Suprapubic skin (tissue), 4 donors: ENCODE results near the gene CSF1R. TPM values are rescaled to one million over a fixed set of nuclear protein-coding genes. Genes with fewer than 3 reads are reported as not detected.

Experiments
- DNase-seq, 2 donors: peaks; one replicate each; pipeline ENCODE4 v3.0.0-alpha.2; 2019; ENCODE audit warnings: low spot score in 2 of 2
- H3K27ac ChIP-seq: fragments of 200-600 bp; sonication (generic); one replicate; pipeline ENCODE4 v1.5.1; 2019
- H3K27me3 ChIP-seq: fragments of 200-600 bp; sonication (generic); one replicate; pipeline ENCODE4 v1.5.1; 2019
- H3K36me3 ChIP-seq: fragments of 200-600 bp; sonication (generic); one replicate; pipeline ENCODE4 v1.5.1; 2019
- H3K4me1 ChIP-seq: fragments of 200-600 bp; sonication (generic); one replicate; pipeline ENCODE4 v1.5.1; 2019
- H3K4me3 ChIP-seq: fragments of 200-600 bp; sonication (generic); one replicate; pipeline ENCODE4 v1.5.1; 2019; ENCODE audit warnings: mild to moderate bottlenecking
- H3K9me3 ChIP-seq: fragments of 200-600 bp; sonication (generic); one replicate; pipeline ENCODE4 v1.5.1; 2019
- EP300 ChIP-seq: sonication (generic); formaldehyde crosslinking; IDR thresholded peaks from one replicate; pipeline ENCODE4 v1.6.1; 2017; ENCODE audit warnings: antibody characterized with exemption
- POLR2A ChIP-seq, 2 donors: fragments of 450-650 bp; IDR thresholded peaks; one replicate each; pipeline ENCODE4 v1.6.1; 2017; ENCODE audit warnings: antibody characterized with exemption in 2 of 2, mild to moderate bottlenecking in 2 of 2, moderate library complexity in 2 of 2
- POLR2AphosphoS5 ChIP-seq, 3 donors: sonication (generic); formaldehyde crosslinking; IDR thresholded peaks; one replicate each; pipeline ENCODE4 v1.6.1; 2017; ENCODE audit warnings: antibody characterized with exemption in 3 of 3
- WGBS: methylation state at CpG from one replicate; pipeline ENCODE4 v1.1.5; 2018; 5-methylcytosine and 5-hydroxymethylcytosine counted together
- total RNA-seq, 4 donors: library from RNA; depleted of rRNA; stranded (reverse); fragments of >200 nt; gene quantifications; one replicate each; pipeline ENCODE4 v1.1.0, GENCODE V29; 2016
- TF ChIP-seq, protein P1 (sequence below), 2 donors: fragments of 200-600 bp in 1 of 2; fragments of 450-650 bp in 1 of 2; sonication (generic) in 1 of 2; IDR thresholded peaks; one replicate each; pipeline ENCODE4 v1.5.1; 2016 to 2019; ENCODE audit warnings: antibody characterized with exemption in 2 of 2, mild to moderate bottlenecking in 1 of 2, moderate library complexity in 1 of 2

The CSF1R gene
- total RNA-seq, 4 donors from 2014 or later = 9.9 to 39.7 (median 19.7) TPM

DNA sequence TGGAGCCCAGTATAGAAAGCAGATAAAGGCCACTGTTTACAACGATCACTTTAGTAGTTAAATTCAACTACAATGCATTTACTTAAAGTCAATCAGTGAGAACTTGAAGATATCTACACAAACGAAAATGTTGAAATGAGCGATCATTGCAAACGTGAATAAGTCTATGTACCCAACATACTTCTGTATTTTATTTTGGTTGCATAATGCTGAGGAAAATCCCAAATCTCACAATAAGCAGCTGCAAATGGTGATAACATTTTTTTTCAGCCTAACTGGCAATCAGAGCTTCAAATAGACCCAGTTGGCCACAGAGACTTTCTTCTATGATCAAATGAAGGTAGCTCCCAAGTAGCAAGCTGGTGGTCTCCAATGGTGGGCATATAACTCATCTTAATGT is 37.2 kb upstream of the CSF1R start:
- Histone ChIP-seq H3K27ac (no peak overlapping the region), H3K9me3 (no peaks in the 10 kb centered on the region), H3K4me3 (no peak overlapping the region), H3K36me3 (peaks cover 68% of the 10 kb centered on the region), H3K4me1 (no peaks in the 10 kb centered on the region), H3K27me3 (no peaks in the 10 kb centered on the region)
- DNase-seq = no peak
- WGBS = 80% methylated on average over 4 of the region's 4 CpGs
- TF ChIP-seq EP300 (no peak), POLR2AphosphoS5 (IDR thresholded peaks at IDR 0.05) (no peak), POLR2A (IDR thresholded peaks at IDR 0.05) (no peak)
- TF ChIP-seq, protein P1, sequence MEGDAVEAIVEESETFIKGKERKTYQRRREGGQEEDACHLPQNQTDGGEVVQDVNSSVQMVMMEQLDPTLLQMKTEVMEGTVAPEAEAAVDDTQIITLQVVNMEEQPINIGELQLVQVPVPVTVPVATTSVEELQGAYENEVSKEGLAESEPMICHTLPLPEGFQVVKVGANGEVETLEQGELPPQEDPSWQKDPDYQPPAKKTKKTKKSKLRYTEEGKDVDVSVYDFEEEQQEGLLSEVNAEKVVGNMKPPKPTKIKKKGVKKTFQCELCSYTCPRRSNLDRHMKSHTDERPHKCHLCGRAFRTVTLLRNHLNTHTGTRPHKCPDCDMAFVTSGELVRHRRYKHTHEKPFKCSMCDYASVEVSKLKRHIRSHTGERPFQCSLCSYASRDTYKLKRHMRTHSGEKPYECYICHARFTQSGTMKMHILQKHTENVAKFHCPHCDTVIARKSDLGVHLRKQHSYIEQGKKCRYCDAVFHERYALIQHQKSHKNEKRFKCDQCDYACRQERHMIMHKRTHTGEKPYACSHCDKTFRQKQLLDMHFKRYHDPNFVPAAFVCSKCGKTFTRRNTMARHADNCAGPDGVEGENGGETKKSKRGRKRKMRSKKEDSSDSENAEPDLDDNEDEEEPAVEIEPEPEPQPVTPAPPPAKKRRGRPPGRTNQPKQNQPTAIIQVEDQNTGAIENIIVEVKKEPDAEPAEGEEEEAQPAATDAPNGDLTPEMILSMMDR (IDR thresholded peaks at IDR 0.05) = no peak

DNA sequence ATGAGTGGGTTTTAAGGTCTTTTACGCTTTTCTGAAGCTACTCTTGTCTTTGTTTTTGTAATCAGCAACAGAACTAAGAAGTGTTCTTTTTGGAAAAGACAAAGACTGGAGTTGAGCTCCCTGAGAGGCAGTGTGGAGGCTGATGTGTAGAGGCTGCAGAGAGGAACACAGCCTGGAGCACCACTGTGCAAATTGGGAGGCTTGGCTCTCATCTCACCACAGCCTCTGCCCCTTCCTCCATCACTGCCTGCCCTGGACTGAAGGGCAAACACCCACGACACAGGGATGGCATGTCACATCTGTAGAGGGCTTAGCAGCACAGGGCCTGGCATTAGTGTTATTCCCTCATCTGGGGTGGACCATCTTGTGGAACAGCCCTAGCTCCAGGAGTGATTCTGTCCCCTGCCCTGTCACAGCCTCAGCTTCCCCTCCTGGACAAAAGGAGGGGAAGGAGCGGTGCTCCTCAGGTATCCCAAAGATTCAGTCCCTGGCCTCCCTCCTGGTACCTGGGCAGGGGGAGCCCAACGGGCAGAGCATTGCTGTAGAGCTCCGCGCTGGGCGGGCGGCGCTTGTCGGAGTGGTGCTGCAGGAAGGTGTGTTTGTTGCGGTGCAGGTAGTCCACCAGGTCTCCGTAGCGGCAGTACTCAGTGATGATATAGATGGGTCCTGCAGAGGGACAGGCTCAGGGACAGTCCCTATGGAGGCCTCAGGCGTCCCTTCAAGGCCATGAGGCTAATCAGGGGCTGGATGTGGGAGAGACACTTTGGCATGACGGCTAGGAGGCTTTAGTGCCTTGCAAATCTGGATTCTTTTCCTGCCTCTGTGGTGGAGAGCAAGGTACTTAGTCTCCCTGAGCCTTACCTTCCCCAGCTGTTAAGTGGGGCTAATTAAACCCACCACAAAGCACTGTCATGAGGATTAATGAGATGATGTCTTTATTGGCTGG is 36.5 kb upstream of the CSF1R start:
- DNase-seq = no peak
- WGBS = 97% methylated on average over 10 of the region's 15 CpGs
- no peak overlapping the region for H3K4me3 ChIP-seq
- no peaks in the 10 kb centered on the region for H3K27me3 ChIP-seq
- no peaks in the 10 kb centered on the region for H3K9me3 ChIP-seq
- TF ChIP-seq, protein P1 (IDR thresholded peaks at IDR 0.05) = no peak
- TF ChIP-seq POLR2A (IDR thresholded peaks at IDR 0.05) = no peak
- no peak for TF ChIP-seq EP300
- TF ChIP-seq POLR2AphosphoS5 (IDR thresholded peaks at IDR 0.05) = no peak
- H3K4me1 ChIP-seq = no peaks in the 10 kb centered on the region
- no peak overlapping the region for H3K27ac ChIP-seq
- peaks cover 66% of the 10 kb centered on the region for H3K36me3 ChIP-seq

DNA sequence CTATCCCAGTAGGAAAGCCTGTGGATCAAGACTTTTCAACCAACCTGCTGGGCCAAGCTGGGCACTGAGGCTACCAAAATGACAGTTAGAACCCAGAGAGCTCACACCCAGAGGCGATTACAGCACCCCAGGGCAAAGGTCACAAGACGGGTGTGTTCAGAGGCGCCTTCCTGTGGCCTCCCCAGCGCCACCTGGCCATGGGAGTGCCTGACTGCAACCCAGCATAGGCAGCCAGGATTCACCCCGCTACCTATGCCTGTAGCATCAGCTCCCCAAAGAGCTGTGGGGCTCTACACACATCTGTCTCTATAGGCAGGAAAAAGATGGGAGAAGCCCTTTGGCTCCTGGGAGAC is 35.8 kb upstream of the CSF1R start:
- 53% methylated on average over 5 of the region's 5 CpGs for WGBS
- Histone ChIP-seq H3K36me3 (peaks cover 69% of the 10 kb centered on the region), H3K27me3 (no peaks in the 10 kb centered on the region), H3K27ac (no peak overlapping the region), H3K4me1 (no peaks in the 10 kb centered on the region), H3K4me3 (no peak overlapping the region), H3K9me3 (no peaks in the 10 kb centered on the region)
- no peak for DNase-seq
- TF ChIP-seq POLR2AphosphoS5 (IDR thresholded peaks at IDR 0.05) = no peak
- no peak for TF ChIP-seq EP300

DNA sequence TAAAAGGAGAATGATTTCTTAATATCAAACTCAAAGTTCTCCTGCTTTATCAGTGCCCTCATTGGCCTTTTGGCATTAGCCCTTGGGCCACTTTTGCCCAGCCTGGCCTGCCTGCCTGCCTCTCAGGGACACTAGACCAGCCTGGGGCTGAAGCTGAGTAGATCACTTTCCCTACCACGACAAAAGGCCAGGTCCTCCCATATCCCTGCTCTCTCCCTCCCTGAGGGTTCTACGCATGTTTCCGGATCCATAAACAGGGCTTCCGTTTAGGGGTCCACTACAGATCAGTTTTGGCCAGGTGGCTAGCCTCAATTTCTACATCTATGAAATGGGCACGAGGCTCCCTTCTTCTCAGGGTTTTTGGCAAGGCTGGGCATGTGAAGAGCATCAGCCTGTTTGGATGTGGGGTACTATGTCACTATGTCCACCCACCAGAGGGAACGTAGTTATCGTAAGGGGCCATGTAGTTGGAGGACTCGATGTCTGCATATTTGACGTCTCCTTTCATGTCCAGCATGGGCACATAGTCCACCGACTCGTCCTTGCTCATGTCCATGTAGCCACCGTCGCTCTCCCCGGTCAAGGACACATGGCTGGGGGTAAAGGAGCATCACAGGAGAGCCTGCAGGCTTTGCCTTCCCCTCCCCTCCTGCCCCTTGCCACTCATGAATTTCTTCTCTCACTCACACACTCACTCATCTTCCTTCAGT is 35.2 kb upstream of the CSF1R start:
- H3K27me3 ChIP-seq = no peaks in the 10 kb centered on the region
- WGBS = 97% methylated on average over 13 of the region's 14 CpGs
- H3K27ac ChIP-seq = no peak overlapping the region
- TF ChIP-seq, protein P1 (IDR thresholded peaks at IDR 0.05) = no peak
- H3K4me1 ChIP-seq = no peaks in the 10 kb centered on the region
- peak in 1 of 2 donors; percentile 56 for DNase-seq
- no peaks in the 10 kb centered on the region for H3K9me3 ChIP-seq
- no peak overlapping the region for H3K4me3 ChIP-seq
- H3K36me3 ChIP-seq = peaks cover 69% of the 10 kb centered on the region

DNA sequence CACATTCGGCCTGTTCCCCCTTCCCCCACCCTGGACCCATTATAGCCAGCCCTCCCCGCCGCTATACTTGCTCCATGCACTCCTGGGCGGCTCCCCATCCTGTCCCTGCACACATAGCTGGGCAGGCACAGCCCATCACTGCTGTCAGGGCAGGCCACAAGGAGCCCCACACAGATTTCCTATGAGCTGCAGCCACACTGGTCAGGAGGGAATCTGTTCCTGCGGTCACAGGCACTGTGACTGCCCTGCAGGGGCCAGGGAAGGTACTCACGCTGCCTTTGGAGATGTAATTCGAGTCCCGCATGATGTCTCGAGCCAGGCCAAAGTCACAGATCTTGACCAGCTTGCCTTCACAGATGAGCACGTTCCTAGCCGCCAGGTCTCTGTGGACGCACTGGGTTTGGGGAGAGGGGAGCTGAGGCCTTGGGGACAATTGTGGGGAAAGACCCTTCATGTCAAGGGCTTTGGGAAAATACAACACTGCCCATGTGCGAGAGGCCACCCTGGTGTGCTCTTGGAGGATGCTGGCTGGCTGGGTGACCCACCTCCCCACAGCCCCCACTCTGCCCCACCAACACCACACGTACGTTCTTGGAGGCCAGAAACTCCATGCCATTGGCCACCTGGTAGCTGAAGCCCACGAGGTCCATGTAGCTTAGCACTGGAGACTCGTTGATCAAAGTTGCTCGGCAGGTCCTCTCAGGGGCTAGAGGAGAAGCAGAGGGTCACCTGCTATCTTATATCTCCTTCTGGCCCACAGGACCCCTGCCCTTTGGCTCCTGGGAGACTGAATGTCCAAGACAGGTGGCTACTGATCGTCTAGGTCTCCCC is 34.5 kb upstream of the CSF1R start:
- peak in 1 of 2 donors; percentile 54 for DNase-seq
- 87% methylated on average over 17 of the region's 19 CpGs for WGBS
- Histone ChIP-seq H3K27ac (no peak overlapping the region), H3K4me1 (no peaks in the 10 kb centered on the region), H3K27me3 (no peaks in the 10 kb centered on the region), H3K9me3 (no peaks in the 10 kb centered on the region), H3K36me3 (peaks cover 65% of the 10 kb centered on the region), H3K4me3 (no peak overlapping the region)
- TF ChIP-seq POLR2A (IDR thresholded peaks at IDR 0.05) (no peak), EP300 (no peak), POLR2AphosphoS5 (IDR thresholded peaks at IDR 0.05) (no peak)
- TF ChIP-seq, protein P1 (IDR thresholded peaks at IDR 0.05) = no peak
